GM12891 (cell line): ENCODE measurements around the gene BCL6B.

ENCODE experiments used
- POLR2A ChIP-seq: IDR thresholded peaks from 2 replicates; pipeline ENCODE4 v1.6.1; 2011; ENCODE audit warnings: low read depth, low read length, control low read depth
- POLR2AphosphoS5 ChIP-seq: IDR thresholded peaks from 2 replicates; pipeline ENCODE4 v1.6.1; 2011; ENCODE audit warnings: low read depth, low read length, control low read depth
- SPI1 ChIP-seq: IDR thresholded peaks from 2 replicates; pipeline ENCODE4 v1.6.1; 2011; ENCODE audit warnings: low read depth, low read length, control low read depth

GRCh38 chr17:7005716-7006115, 17.1 kb upstream of the BCL6B start:
- TF ChIP-seq SPI1 (no peak), POLR2A (no peak), POLR2AphosphoS5 (no peak)
